Esophagus squamous epithelium (tissue), 4 donors: ENCODE data around the gene NLRP13.

Experiments
- CTCF ChIP-seq, 6 experiments: fragments of 450-650 bp in 4 of 6; fragments of 200-600 bp in 2 of 6; sonication (generic) in 2 of 6; IDR thresholded peaks; one replicate each; pipeline ENCODE4 v1.5.1; 2016 to 2019; ENCODE audit warnings: antibody characterized with exemption in 6 of 6, mild to moderate bottlenecking in 4 of 6, moderate library complexity in 4 of 6
- POLR2A ChIP-seq, 4 donors: fragments of 450-650 bp; IDR thresholded peaks; one replicate each; pipeline ENCODE4 v1.6.1; 2017; ENCODE audit warnings: antibody characterized with exemption in 4 of 4, mild to moderate bottlenecking in 4 of 4, moderate library complexity in 3 of 4

- TF ChIP-seq CTCF (IDR thresholded peaks at IDR 0.05) (no peak), POLR2A (IDR thresholded peaks at IDR 0.05) (no peak)
Observed at GRCh38 chr19:55962186-55962585, 30.1 kb upstream of the NLRP13 start.
